ENCODE measurements around the gene TRIM44. TPM values are rescaled to one million over a fixed set of nuclear protein-coding genes. Genes with fewer than 3 reads are reported as not detected.

Gene TRIM44
- total and polyA plus RNA-seq, 10 of the 15 experiments (the other 5 are each of a cell fraction or from before 2014, with no cell fraction given) = 6.7 to 93.0 (median 27.6) TPM

GRCh38 chr11:35672608-35673007, 10.0 kb downstream of the TRIM44 start (continued):
- TF ChIP-seq REST (IDR thresholded peaks at IDR 0.05; ENCODE audit: low read depth, low read length) (no peak), CBX3 (IDR thresholded peaks at IDR 0.05; ENCODE audit: borderline replicate concordance, low read depth) (no peak), ZNF274 (IDR thresholded peaks at IDR 0.05; ENCODE audit: insufficient read depth, insufficient read length) (no peak), CBFB (IDR thresholded peaks at IDR 0.05; ENCODE audit: low read depth) (no peak), NFYA (IDR thresholded peaks at IDR 0.05; ENCODE audit: borderline replicate concordance, low read depth, low read length) (no peak), ETV6 (conservative IDR thresholded peaks at IDR 0.05 in 1 of 2, IDR thresholded peaks at IDR 0.05 in 1 of 2; ENCODE audit: borderline replicate concordance in 1 of 2, low read depth in 1 of 2) (no peak), TBL1XR1 (IDR thresholded peaks at IDR 0.05; ENCODE audit: low read depth, low read length) (no peak)

- ChIA-PET SMC1A (ENCODE audit: uncharacterized antibody, unreplicated experiment) (interaction anchor here (0.7 kb wide), 1 partner anchor 45 kb away, joined by 3 read pairs; no protein-coding TSS in a partner anchor), POLR2A (interaction anchor here (1.0 kb wide), 1 partner anchor 9 kb away, joined by 4 read pairs; no protein-coding TSS in a partner anchor), CTCF (interaction anchor here (0.9 to 1.8 kb wide), 2 partner anchors 9 to 146 kb away, joined by 5 to 8 read pairs; no protein-coding TSS in a partner anchor), RAD21 (ENCODE audit: unreplicated experiment) (no interaction called here)
- no peaks in the 10 kb centered on the region for H3K9me3 ChIP-seq (replicated peaks; ENCODE audit: control insufficient read depth, insufficient read depth, low read length)
- H3K27me3 ChIP-seq (replicated peaks in 1 of 2; ENCODE audit: control insufficient read depth in 2 of 2, insufficient read depth in 2 of 2, low read length in 1 of 2) = no peaks in the 10 kb centered on the region
- no peaks in the 10 kb centered on the region; the same call in 1 of the 2 replicates for H4K20me1 ChIP-seq (ENCODE audit: control insufficient read depth, insufficient read depth)
- peaks cover 73% of the 10 kb centered on the region for H3K79me2 ChIP-seq (ENCODE audit: control insufficient read depth, insufficient read depth, low read length)
- peak overlapping the region; percentile 4; the same call in 1 of the 2 replicates for H3K9ac ChIP-seq (ENCODE audit: control insufficient read depth, insufficient read depth, low read length)
- peaks cover 0 to 3% of the 10 kb centered on the region in 2 experiments; a peak in 1 of 4 replicates for H3K36me3 ChIP-seq (ENCODE audit: control insufficient read depth in 2 of 2, insufficient read depth in 2 of 2, low read length in 1 of 2)
- no peak overlapping the region for H3K27ac ChIP-seq (ENCODE audit: control insufficient read depth, insufficient read depth)
- peaks cover 13% of the 10 kb centered on the region for H3K4me1 ChIP-seq (ENCODE audit: control insufficient read depth, insufficient read depth, low read length)
- H2AFZ ChIP-seq (ENCODE audit: control insufficient read depth, low read depth, low read length) = no peak overlapping the region
- DNase-seq (ENCODE audit: low read depth, low spot score) (no peak), FAIRE-seq (peak; percentile 13), ATAC-seq (peak; percentile 30)
- intact Hi-C loops (cut with micrococcal nuclease; ENCODE audit: unreplicated experiment) (no loop called here), in situ Hi-C loops (cut with MboI) (no loop called here)
- H3K4me2 ChIP-seq (ENCODE audit: control insufficient read depth, insufficient read depth) = peak overlapping the region; percentile 64
- no TSS peak for BruUV-seq (replicated peaks)
- 96% methylated on average over 1 of the region's 1 CpG for WGBS (ENCODE audit: insufficient coverage, insufficient replicate concordance, low lambda C conversion rate, missing lambda C conversion rate)
- no peak overlapping the region for H3K4me3 ChIP-seq
- TF ChIP-seq SPI1 (IDR thresholded peaks at IDR 0.05; ENCODE audit: borderline replicate concordance, insufficient read depth, low read depth, low read length) (no peak), PAX8 (IDR thresholded peaks at IDR 0.05) (no peak), NFYB (IDR thresholded peaks at IDR 0.05; ENCODE audit: insufficient read depth, low read depth, low read length) (no peak), NFXL1 (IDR thresholded peaks at IDR 0.05; ENCODE audit: borderline replicate concordance) (no peak), STAT3 (IDR thresholded peaks at IDR 0.05; ENCODE audit: low read depth, low read length) (no peak), YY1 (IDR thresholded peaks at IDR 0.05; ENCODE audit: low read depth, low read length) (no peak), SMC3 (IDR thresholded peaks at IDR 0.05; ENCODE audit: borderline replicate concordance, low read length) (no peak), MTA3 (IDR thresholded peaks at IDR 0.05; ENCODE audit: borderline replicate concordance, low read length) (no peak), CEBPB (IDR thresholded peaks at IDR 0.05; ENCODE audit: borderline replicate concordance in 1 of 2, low read depth in 2 of 2, low read length in 2 of 2) (no peak), FOXK2 (IDR thresholded peaks at IDR 0.05) (no peak), CREB1 (IDR thresholded peaks at IDR 0.05; ENCODE audit: low read depth) (no peak), POLR2A (IDR thresholded peaks at IDR 0.05; ENCODE audit: low read depth, low read length) (no peak), ZZZ3 (IDR thresholded peaks at IDR 0.05; ENCODE audit: control insufficient read depth, insufficient read length, low read depth) (no peak), EED (IDR thresholded peaks at IDR 0.05; ENCODE audit: low read depth) (no peak), CHD2 (IDR thresholded peaks at IDR 0.05; ENCODE audit: borderline replicate concordance, low read depth, low read length) (no peak)
Observed at GRCh38 chr11:35675901-35676610, 13.5 kb downstream of the TRIM44 start.
